Spleen (tissue), 7 donors: ENCODE measurements around the gene KLHL33.

Source experiments
- POLR2A ChIP-seq, 3 donors: fragments of 450-650 bp; IDR thresholded peaks; one replicate each; pipeline ENCODE4 v1.5.1; 2017; ENCODE audit warnings: antibody characterized with exemption in 3 of 3, mild to moderate bottlenecking in 1 of 3
- POLR2AphosphoS5 ChIP-seq, 3 donors: sonication (generic); formaldehyde crosslinking; IDR thresholded peaks; one replicate each; pipeline ENCODE4 v1.5.1; 2017; ENCODE audit warnings: antibody characterized with exemption in 3 of 3
- TF ChIP-seq, protein P1 (sequence below), 11 experiments: fragments of 200-600 bp in 7 of 11; fragments of 450-650 bp in 4 of 11; sonication (generic) in 4 of 11; IDR thresholded peaks in 8 of 11; conservative IDR thresholded peaks in 3 of 11; 1 replicate in 7 of 11; 2 replicates in 4 of 11; pipeline versions ENCODE4 v1.4.0 to v1.8.0; 2016 to 2021; ENCODE audit warnings: antibody characterized with exemption in 11 of 11, inconsistent platforms in 4 of 11, mild to moderate bottlenecking in 1 of 11
- donor health status: DM: no; HTN: no; CAD: no; lungs with moderate emphysema.
- donor health status: DM: no; HTN: no; CAD: no.
- donor health status: DM: no; HTN: no; CAD: no.

DNA sequence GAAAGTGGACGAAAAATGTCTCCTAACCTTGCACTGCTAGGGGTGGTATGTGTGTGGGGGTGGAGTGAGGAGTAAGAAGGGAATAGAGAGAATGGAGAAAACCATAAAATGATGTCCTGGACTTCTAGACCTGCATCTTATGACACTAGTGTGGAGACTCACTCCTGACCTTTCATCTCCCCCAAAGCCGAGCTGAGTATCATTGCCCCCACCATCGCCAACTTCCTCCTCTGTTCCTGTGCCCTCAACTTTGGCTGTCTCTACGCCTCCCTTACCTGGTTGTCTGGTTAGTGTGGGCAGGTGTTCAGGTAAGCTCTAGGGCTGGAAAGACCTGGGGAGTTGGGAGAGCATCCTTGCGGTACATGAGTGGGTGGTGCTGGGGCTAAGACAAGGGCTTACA is 4.5 kb upstream of the KLHL33 start:
- TF ChIP-seq POLR2A (IDR thresholded peaks at IDR 0.05) (no peak), POLR2AphosphoS5 (IDR thresholded peaks at IDR 0.05) (no peak)
- TF ChIP-seq, protein P1, sequence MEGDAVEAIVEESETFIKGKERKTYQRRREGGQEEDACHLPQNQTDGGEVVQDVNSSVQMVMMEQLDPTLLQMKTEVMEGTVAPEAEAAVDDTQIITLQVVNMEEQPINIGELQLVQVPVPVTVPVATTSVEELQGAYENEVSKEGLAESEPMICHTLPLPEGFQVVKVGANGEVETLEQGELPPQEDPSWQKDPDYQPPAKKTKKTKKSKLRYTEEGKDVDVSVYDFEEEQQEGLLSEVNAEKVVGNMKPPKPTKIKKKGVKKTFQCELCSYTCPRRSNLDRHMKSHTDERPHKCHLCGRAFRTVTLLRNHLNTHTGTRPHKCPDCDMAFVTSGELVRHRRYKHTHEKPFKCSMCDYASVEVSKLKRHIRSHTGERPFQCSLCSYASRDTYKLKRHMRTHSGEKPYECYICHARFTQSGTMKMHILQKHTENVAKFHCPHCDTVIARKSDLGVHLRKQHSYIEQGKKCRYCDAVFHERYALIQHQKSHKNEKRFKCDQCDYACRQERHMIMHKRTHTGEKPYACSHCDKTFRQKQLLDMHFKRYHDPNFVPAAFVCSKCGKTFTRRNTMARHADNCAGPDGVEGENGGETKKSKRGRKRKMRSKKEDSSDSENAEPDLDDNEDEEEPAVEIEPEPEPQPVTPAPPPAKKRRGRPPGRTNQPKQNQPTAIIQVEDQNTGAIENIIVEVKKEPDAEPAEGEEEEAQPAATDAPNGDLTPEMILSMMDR (IDR thresholded peaks at IDR 0.05 in 8 of 11, conservative IDR thresholded peaks at IDR 0.05 in 3 of 11): no peak
